ENCODE data around the gene MYO15B.

DNA sequence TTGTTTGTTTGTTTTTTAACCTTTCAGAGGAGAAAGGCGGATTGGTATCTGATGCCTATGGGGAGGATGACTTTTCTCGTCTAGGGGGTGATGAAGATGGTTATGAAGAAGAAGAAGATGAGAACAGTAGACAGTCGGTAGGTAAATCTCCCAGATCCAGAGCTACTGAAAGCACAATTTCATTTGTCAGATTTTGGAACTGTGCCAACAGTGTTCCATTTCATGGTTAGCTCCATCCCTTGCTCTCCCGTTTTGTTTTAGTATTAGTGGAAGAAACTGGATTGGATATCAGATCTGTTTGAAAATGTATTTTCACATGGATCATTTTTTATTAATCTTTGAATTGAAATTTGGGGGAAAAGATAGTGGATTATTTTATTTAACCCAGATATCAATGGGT, 80.9 kb downstream of the MYO15B start:
- TF ChIP-seq, protein P1, sequence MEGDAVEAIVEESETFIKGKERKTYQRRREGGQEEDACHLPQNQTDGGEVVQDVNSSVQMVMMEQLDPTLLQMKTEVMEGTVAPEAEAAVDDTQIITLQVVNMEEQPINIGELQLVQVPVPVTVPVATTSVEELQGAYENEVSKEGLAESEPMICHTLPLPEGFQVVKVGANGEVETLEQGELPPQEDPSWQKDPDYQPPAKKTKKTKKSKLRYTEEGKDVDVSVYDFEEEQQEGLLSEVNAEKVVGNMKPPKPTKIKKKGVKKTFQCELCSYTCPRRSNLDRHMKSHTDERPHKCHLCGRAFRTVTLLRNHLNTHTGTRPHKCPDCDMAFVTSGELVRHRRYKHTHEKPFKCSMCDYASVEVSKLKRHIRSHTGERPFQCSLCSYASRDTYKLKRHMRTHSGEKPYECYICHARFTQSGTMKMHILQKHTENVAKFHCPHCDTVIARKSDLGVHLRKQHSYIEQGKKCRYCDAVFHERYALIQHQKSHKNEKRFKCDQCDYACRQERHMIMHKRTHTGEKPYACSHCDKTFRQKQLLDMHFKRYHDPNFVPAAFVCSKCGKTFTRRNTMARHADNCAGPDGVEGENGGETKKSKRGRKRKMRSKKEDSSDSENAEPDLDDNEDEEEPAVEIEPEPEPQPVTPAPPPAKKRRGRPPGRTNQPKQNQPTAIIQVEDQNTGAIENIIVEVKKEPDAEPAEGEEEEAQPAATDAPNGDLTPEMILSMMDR (conservative IDR thresholded peaks at IDR 0.05; ENCODE audit: low read length), result no peak
- TF ChIP-seq EZH2phosphoT487 (IDR thresholded peaks at IDR 0.05; ENCODE audit: borderline replicate concordance, low read depth, low read length), result no peak

All from OCI-LY7 (cell line).